Nephron progenitor cell (in vitro differentiated cells): Measurements from ENCODE around the gene MICA.
"Not testable (repeated sequence)": the region's sequence is repeated elsewhere in the genome, so short reads cannot be mapped to it uniquely, and the experiment has no call there.

ENCODE experiments used
- DNase-seq: peaks from one replicate; pipeline ENCODE4 v3.0.0; 2021
- H3K27ac Mint-ChIP-seq: 2 replicates; pipeline ENCODE4 v1.8.0; 2021; ENCODE audit warnings: mild to moderate bottlenecking, moderate library complexity, mixed read lengths
- H3K27me3 Mint-ChIP-seq: 2 replicates; pipeline ENCODE4 v1.8.0; 2021; ENCODE audit warnings: mild to moderate bottlenecking, low read depth, mixed read lengths; ENCODE audit not compliant: poor library complexity
- H3K36me3 Mint-ChIP-seq: 2 replicates; pipeline ENCODE4 v1.8.0; 2021; ENCODE audit warnings: low read depth, mixed read lengths
- H3K4me1 Mint-ChIP-seq: 2 replicates; pipeline ENCODE4 v1.8.0; 2021; ENCODE audit warnings: mixed read lengths
- H3K4me3 Mint-ChIP-seq: 2 replicates; pipeline ENCODE4 v1.8.0; 2021; ENCODE audit warnings: mild to moderate bottlenecking, moderate library complexity, mixed read lengths
- H3K9me3 Mint-ChIP-seq: 2 replicates; pipeline ENCODE4 v1.8.0; 2021; ENCODE audit warnings: mild to moderate bottlenecking, moderate library complexity, mixed read lengths
- TF ChIP-seq, protein P1 (sequence below): fragments of 200-600 bp; sonication (generic); IDR thresholded peaks from 2 replicates; pipeline ENCODE4 v1.5.0; 2021; ENCODE audit warnings: antibody characterized with exemption

MICA gene

DNA sequence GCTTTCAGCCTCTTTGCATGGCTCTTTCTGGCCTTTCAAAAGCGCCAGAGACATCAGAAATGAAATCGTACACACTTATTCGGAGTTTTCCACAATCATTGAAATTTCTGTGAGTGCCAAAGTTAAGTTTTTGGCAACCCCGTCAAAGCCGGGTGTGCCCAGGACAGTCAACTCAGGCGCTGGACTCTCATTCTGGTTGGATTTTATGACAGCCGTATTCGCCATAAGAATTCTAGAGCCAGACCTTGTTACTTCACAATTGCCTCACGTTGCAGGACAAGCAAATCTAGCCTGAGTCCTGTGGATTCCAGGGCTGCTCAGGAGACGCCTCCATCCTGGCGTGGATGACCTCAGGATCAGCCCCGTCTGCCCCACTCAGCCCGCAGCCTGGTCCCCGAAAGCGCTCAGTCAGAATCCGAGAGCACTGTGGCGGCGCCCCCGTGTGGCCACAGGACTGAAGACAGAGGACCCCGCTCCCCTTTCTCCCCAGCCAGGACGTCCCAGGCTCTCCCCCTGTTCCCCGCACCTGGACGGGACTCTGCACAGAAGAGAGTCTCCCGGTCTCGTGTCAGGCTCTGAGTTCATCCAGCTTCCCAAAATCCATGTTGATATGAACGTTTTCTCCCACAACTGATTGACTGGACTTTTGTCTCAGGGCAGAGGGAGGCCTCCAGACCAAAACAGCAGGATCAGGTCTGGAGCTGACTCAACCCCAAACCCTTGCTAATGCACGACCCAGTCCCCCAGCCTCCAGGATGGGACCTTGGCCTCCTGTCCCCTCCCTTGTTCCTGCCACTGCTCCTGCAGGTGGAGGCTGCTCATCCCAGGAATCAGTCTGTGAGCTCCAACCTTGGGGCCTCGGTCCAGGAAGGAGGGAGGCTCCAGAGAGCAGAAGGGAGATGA lies 38.2 kb downstream of the MICA start:
- peak; percentile 88 for DNase-seq

DNA sequence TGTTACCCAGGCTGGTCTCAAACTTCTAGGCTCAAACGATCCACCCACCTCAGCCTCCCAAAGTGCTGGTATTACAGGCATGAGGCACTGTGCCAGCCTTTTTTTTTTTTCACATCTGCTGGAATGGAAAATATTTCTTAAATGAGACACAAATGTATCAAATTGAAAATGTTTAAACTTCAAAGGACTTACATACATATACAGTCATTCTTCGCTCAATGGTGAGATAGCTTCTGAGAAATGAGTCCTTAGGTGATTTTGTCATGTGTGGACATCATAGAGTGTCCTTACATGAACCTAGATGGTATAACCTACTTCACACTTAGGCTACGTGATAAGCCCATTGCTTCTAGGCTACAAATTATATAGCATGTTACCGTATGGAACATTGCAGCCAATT lies 43.1 kb downstream of the MICA start:
- H3K27me3 Mint-ChIP-seq = peaks cover 62% of the 10 kb centered on the region
- peaks cover 8% of the 10 kb centered on the region for H3K4me1 Mint-ChIP-seq
- peaks cover 16% of the 10 kb centered on the region for H3K9me3 Mint-ChIP-seq
- no peak overlapping the region for H3K4me3 Mint-ChIP-seq
- TF ChIP-seq, protein P1, sequence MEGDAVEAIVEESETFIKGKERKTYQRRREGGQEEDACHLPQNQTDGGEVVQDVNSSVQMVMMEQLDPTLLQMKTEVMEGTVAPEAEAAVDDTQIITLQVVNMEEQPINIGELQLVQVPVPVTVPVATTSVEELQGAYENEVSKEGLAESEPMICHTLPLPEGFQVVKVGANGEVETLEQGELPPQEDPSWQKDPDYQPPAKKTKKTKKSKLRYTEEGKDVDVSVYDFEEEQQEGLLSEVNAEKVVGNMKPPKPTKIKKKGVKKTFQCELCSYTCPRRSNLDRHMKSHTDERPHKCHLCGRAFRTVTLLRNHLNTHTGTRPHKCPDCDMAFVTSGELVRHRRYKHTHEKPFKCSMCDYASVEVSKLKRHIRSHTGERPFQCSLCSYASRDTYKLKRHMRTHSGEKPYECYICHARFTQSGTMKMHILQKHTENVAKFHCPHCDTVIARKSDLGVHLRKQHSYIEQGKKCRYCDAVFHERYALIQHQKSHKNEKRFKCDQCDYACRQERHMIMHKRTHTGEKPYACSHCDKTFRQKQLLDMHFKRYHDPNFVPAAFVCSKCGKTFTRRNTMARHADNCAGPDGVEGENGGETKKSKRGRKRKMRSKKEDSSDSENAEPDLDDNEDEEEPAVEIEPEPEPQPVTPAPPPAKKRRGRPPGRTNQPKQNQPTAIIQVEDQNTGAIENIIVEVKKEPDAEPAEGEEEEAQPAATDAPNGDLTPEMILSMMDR = no peak
- H3K36me3 Mint-ChIP-seq = no peaks in the 10 kb centered on the region
- H3K27ac Mint-ChIP-seq = no peak overlapping the region
- no peak for DNase-seq

More for the DNA sequence above, 38.2 kb downstream of the MICA start:
- H3K27ac Mint-ChIP-seq = no peak overlapping the region
- H3K9me3 Mint-ChIP-seq = peaks cover 28% of the 10 kb centered on the region
- peak overlapping the region; percentile 16 for H3K4me3 Mint-ChIP-seq
- peaks cover 53% of the 10 kb centered on the region for H3K27me3 Mint-ChIP-seq
- TF ChIP-seq, protein P1 = peak; percentile 68
- peaks cover 6% of the 10 kb centered on the region for H3K36me3 Mint-ChIP-seq
- peaks cover 16% of the 10 kb centered on the region for H3K4me1 Mint-ChIP-seq

DNA sequence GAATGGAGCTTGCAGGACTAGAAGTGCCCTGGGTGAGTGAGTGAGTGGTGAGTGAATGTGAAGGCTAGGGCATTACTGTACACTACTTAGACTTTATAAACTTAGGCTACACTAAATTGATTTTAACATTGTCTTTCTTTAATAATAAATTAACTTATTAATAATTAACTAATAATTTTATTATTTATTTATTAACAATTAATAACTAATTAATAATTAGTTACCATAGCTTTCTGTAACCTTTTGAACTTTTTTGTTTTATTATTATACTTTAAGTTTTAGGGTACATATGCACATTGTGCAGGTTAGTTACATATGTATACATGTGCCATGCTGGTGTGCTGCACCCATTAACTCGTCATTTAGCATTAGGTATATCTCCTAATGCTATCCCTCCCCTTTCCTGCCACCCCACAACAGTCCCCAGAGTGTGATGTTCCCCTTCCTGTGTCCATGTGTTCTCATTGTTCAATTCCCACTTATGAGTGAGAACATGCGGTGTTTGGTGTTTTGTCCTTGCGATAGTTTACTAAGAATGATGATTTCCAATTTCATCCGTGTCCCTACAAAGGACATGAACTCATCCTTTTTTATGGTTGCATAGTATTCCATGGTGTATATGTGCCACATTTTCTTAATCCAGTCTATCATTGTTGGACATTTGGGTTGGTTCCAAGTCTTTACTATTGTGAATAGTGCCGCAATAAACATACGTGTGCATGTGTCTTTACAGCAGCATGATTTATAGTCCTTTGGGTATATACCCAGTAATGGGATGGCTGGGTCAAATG lies 43.8 kb downstream of the MICA start:
- H3K36me3 Mint-ChIP-seq, DNase-seq, H3K27ac Mint-ChIP-seq, H3K4me1 Mint-ChIP-seq, H3K4me3 Mint-ChIP-seq: not testable (repeated sequence)
- Mint-ChIP-seq H3K9me3 (peaks cover 16% of the 10 kb centered on the region), H3K27me3 (peaks cover 65% of the 10 kb centered on the region)

DNA sequence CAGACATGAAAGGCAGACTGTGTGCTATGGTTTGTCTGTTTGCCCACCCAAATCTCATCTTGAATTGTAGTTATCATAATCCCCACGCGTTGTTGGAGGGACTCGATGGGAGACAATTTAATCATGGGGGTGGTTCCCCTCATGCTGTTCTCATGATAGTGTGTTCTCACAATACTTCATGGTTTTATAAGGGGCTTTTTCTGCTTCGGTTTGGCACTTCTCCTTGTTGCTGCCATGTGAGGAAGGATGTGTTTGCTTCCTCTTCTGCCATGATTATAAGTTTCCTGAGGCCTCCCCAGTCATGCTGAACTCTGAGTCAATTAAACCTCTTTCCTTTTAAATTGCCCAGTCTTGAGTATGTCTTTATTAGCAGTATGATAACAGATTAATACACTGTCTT lies 47.4 kb downstream of the MICA start:
- Mint-ChIP-seq H3K27me3 (peaks cover 55% of the 10 kb centered on the region), H3K36me3 (no peaks in the 10 kb centered on the region), H3K4me1 (no peaks in the 10 kb centered on the region), H3K27ac (no peak overlapping the region), H3K9me3 (peaks cover 24% of the 10 kb centered on the region), H3K4me3 (no peak overlapping the region)
- TF ChIP-seq, protein P1 = no peak
- DNase-seq = no peak

DNA sequence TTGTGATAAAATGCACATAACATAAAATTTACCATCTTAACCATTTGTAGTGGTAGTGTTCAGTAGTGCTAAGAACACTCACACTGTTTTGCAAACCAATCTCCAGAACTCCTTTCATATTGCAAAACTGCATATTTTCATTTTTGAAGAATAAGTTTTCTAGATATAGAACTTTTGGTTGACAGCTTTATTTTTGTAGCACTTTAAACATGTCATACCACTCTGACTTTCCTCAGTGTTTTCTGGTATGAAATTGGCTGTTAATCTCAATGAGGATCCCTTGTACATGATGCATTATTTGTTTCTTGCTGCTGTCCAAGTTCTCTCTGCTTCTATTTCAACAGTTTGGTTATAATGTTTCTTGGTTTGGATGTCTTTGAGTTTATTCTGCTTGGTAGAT lies 49.5 kb downstream of the MICA start:
- Mint-ChIP-seq H3K27me3 (peaks cover 50% of the 10 kb centered on the region), H3K36me3 (no peaks in the 10 kb centered on the region), H3K4me3 (no peak overlapping the region), H3K9me3 (peaks cover 27% of the 10 kb centered on the region), H3K27ac (no peak overlapping the region), H3K4me1 (no peaks in the 10 kb centered on the region)
- TF ChIP-seq, protein P1 = no peak
- DNase-seq = no peak

DNA sequence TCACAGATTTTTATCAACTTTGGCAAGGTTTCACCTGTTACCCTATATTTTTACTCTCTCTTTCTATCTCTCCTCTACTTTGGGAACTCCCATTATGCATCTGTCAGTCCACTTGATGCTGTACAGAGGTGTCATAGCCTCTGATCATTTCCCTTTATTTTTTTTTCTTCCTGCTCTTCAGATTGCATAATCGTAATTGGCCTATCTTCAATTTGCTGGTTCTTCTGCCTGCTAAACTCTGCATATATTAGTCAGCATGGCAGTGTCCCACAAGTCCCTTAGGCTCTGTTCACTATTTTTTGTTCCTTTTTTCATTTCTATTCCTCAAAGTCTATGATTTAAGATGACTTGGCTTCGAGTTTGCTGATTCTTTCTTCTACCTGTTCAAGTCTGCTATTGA lies 49.9 kb downstream of the MICA start:
- no peak for DNase-seq
- H3K4me3 Mint-ChIP-seq = no peak overlapping the region
- TF ChIP-seq, protein P1 = no peak
- H3K27me3 Mint-ChIP-seq = peaks cover 54% of the 10 kb centered on the region
- H3K36me3 Mint-ChIP-seq = no peaks in the 10 kb centered on the region
- no peak overlapping the region for H3K27ac Mint-ChIP-seq
- no peaks in the 10 kb centered on the region for H3K4me1 Mint-ChIP-seq
- H3K9me3 Mint-ChIP-seq = peaks cover 23% of the 10 kb centered on the region

DNA sequence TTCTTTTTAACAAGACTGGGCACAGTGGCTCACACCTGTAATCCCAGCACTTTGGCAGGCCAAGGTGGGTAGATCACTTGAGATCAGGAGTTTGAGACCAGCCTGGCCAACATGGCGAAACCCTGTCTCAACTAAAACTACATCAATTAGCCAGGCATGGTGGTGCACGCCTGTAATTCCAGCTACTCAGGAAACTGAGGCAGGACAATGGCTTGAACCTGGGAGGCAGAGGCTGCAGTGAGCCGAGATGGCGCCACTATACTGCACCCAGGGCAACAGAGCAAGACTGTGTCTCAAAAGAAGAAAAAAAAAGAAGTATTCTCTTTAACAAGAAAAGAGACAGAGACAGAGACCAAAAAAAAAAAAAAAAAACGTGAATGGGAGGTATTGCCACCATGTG lies 56.5 kb downstream of the MICA start:
- Mint-ChIP-seq H3K4me1 (peaks cover 14% of the 10 kb centered on the region), H3K27me3 (peaks cover 58% of the 10 kb centered on the region)
- not testable (repeated sequence) for DNase-seq, H3K4me3 Mint-ChIP-seq, H3K27ac Mint-ChIP-seq, H3K9me3 Mint-ChIP-seq, H3K36me3 Mint-ChIP-seq
